Stimulated activated naive CD4-positive, alpha-beta T cell (primary cell): ENCODE results near the gene RNU6-7.

Source experiments
- DNase-seq, 6 experiments: peaks; one replicate each; lab custom pipeline; 2025; lab: John Stamatoyannopoulos, UW

RNU6-7 gene

DNA sequence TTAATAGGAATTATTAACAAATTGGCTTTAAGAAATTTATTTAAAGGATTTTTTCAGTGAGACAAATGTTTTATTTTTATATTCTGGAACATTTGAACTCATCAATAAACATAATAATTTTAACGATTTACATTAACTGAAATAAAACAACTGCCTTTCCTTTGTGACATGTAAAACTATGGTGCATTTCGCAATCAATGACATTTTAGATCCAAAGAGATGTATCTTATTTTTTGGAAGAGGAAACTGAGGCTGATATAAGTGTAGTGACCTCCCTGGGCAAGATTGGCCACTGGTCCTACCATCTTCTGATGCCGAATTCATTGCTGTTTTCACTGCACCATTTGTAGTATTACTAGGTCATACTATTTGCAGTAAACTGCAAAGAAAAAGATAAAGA is 3.7 kb downstream of the RNU6-7 start:
- no peak for DNase-seq

DNA sequence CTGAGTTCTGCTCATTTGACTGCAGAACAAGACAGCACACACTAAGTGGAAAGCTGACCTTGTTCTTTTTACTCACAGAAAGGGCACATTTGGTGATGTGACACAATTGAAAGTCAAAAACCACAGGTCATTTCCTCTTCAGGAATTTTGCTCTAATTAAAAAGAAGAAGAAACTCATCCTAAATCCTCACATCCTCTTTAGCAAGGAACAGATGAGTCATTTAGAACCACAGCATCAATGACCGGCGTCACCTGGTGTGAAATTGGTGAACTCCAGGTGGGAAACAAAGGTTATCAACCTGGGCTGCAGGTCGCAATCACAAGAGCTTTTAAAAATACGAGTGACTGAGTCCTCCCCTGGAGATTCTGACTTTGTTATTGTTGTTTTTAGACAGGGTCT is 4.1 kb downstream of the RNU6-7 start:
- no peak for DNase-seq

DNA sequence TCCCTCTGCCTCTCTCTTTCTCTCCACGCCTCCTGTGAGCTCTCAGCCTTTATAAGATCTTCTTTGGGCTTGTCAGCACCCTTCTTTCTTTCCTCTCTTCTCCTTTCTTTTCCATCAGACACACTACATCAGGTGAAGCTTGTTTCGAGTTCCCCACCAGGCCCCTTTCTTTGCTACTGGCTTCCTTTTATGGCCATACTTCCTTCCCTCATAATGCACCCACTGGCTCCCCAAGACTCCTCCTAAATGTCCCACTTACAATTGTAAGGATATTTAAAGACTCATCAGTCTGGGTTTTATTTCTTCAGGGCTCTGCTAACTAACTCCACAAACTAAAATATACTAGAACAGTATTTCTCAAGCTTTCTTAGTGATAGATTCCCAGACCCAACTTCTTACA is 4.7 kb downstream of the RNU6-7 start:
- no peak for DNase-seq

DNA sequence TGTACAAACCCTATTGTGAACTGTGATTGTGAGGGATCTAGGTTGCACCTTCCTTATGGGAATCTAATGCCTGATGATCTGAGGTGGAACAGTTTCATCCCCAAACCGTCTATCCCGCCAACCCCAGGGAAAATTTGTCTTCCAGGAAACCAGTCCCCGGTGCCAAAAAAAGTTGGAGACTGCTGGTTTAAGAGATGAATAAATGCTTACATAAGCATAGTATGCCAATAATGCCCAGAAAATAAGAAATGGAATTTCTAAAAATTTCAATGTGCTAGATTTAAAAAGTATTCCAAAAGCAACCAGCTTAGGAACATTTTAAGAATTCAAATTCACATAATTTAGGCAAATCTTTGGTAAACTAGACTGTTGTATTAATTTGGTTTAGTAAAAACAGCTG is 6.6 kb downstream of the RNU6-7 start:
- no peak for DNase-seq

DNA sequence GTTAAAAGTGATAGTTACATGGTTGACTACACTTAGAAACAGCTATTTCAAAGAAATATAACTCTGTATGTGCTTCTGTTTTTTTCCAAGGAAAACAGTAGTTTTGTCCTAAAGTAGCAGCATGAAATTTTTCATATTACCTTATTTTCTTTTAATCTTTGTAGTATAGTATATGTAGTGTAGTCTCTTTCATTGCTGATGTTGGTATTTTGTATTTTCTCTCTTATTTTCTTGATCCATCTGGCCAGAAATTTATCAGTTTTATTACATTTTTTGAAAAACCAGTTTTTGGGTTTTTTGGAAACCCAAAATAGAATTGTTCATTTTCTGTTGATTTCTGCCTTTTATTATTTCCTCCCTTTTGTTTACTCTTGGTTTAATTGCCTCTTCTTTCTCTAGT is 7.6 kb downstream of the RNU6-7 start:
- DNase-seq: no peak

DNA sequence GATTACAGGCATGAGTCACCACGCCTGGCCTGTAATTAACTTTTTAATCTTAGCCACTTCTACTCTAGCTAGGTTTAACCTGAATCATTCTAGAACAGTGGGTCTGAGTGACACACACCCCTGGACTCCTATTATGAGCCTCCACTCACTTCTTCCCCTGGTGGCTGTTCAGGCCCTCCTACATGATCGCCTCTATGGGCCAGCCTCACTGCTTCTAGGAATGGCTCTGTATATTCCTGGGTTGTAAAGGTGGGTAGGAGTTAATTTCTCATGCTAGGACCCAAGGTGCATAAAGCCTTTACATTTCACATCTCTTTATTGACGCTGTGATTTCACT is 9.2 kb downstream of the RNU6-7 start:
- no peak for DNase-seq

DNA sequence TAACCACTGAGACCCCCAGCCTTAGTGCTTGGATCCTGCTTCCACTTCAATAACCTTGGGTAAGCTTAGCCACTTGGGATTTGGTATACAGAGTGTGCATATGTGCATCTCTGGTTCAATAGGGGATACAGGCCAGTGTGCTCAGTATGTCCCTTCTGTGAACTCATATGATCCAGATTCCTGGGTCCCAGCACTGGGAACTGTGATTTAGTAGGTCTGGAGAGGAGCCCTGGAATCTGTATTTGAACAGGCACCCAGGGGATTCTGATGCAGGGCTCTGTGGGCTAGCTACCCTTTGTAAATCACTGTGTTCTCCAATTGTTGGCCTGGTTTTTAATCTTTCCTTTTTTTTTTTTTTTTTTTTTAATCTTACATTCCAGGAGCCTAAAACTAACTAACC is 11.0 kb downstream of the RNU6-7 start:
- DNase-seq: no peak

DNA sequence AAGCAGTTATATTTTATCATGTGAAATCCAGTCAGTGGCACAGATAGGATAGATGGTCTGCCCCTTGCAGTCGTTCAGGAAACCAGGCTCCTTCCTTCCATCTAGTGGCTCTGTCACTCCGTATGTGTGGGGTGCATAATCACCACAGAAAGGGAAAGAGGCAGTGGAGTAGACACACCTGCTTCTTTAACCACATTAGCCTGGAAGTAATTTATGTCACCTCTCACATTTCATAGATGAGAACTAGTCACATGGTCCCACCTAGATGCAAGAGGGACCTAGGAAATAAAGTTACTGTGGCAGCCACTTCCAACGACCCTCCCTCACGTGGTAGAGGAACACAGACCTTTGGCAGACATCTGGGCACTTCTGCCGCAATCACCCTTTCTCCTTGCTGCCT is 15.5 kb downstream of the RNU6-7 start:
- DNase-seq: no peak

DNA sequence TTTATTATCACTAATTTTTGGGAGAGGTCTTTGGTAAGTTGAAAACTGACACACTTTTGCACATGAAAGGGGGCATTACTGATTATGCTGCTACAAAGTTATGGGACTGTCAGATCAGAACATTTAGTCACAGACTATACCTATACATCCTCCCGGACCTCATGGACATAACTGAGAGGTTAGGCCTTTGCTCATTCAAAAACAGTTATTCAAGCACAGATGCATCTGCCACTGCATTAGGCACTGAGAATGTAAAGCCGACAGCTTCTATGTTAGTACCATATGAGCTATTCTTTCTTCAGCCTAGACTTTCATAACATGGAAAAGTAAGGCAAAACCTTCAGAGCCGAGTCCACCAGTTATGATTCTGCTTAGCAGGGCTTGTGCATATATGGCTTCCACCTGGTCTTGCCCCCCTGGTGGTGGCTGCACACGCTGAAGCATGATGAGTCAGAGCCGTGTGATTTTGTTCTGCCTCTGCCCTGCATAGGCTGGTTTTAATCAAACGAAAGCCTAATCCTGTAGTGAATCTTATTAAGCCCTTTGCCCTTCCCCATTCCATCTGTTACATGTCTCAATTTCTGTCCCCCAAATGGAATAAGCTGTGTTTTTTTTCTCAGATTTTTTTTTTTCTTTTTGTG is 23.0 kb downstream of the RNU6-7 start:
- peak in 1 of 6 experiments; percentile 7 for DNase-seq

DNA sequence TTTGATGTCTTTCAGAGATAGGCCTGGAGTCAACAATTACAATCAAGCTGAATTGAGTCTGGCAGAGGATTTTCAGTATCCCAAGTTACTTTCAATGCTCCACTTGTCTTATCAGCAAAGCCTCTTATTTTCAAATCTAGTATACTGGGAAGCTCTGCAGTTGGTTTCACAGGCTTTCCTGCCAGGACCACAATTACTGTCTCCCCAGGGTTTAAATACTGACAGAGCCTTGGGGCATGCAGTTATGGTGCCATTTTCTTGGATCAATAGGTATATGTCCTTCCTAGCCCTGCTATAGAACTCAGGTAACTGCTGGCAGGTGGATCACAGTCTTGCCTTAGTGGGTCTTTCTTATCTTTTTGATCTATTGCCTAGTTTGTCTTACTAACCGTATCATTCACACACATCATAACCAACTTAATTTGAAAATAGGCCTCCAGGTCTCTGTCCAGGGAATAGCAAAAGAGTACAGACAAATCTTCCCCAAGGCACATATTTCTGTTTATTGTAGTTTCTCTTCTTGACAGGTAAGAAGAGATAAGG is 23.6 kb downstream of the RNU6-7 start:
- DNase-seq: no peak

DNA sequence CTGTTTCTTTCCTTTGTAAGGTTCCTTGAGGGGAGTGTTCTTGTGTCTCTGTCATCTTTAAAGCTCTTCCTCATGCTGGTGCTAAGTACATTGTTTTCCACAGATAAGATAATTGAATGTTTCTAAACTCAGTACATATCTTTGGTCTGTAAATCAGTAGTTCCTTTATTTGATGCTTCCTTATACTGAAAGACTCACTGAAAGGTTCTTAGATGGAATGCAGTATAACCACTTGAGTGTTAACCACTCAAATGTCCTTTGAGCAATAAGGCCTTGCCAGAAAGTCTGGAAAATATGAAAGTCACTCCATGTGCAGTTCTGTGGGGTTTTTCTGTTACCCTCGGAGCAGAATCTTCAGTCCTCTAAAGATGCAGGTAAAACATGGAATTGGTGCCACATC is 24.2 kb downstream of the RNU6-7 start:
- no peak for DNase-seq

DNA sequence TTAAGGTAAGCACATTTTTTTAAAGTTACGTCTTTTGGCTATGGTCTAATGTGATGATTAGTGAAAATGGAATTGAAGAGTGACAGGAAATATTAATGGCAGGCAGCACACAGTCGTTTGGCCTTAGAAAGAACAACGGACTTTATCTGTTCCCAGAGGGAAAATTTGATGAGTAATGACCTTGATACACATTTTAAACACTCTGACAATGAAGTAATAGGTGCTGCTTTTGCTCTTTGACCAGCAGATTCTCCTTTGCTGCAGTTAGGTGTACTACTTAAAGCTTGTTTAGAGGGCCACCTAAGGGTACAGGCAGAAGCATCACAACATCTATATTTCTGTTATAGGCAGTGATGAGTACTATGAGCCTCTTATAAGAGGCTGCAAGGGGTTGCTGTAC is 28.3 kb downstream of the RNU6-7 start:
- DNase-seq: no peak

DNA sequence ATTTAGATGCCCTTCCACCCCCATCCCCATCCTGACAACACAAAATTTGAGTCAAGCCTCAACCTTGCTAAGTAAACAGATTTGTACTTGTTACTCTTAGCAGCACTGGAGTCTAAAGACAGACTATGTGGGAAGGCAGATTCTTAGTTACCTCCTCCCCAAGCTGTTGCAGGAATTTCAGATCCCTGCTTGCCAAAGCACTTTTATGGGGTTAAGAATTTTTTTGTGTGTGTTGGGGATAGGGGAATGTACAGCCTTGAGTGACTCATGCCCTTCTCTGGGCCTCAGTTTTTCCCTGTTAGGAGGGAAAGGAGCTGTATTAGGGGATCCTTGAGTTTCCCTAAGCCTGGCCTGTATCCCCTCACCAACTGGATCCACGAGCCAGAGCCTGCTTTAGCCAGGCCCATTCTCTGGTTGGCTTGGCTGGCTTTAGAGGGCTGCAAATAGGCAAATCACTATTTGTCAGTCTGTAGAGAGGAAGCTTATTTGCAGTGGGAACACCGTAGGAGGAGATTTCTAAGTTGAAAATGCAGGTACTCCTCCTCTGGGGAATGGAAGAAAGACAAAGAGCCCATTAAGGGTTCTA is 28.9 kb downstream of the RNU6-7 start:
- DNase-seq: no peak

DNA sequence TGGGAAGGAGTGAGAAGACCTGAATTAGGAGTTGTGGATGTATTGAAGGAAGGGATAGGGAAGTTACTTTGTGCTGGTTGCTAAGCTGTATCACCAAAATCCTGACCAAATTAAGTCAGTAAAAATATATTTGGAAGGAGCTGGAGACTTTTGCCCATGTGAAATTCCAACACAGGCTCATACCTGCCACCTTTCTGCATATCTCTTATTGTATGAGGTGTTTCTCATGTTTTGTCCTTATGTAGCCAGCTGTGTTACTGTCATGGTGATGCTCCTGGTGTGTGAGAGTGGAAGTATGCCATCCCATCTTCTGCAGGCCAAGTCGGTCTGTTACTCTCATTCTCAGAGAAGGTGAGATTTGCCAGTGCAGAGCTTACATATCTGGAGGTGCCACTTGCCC is 30.6 kb downstream of the RNU6-7 start:
- DNase-seq: no peak

DNA sequence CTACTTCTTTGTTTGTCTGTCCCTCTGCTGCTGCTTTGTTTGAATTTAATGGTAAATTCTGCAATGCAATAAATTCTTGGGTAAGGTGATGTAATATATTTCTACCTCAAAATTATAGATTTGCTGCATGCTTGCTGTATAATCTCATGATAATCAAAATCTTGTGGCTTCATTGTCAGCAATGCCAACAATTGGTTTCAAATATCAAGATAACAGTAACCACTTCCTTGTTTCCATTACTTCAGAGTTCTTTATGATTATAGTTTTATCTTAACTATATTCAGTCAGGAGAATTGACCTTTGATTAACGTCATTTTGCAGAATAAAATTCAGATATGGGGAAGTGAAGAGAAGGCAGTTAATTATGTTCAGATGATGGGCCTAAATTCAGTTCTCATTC is 31.4 kb downstream of the RNU6-7 start:
- DNase-seq: no peak

DNA sequence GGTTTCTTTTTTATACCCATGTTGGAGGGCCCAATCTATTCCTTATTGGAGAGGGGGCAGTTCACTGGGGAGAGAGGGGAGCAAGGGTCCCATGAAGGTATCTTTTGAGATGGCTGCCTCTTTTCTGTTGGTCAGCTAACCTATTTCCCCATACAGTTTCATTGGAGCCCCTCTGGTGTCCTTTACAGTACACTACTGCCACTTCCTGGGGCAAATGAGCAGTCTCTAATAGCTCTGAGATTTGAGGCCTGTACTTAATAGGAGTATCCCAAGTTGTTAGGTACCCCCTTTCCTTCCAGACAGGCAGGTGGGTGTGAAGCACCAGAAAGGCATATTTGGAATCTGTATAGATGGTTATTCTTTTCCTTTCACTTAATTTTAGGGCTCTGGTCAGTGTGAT is 42.6 kb downstream of the RNU6-7 start:
- DNase-seq: no peak

DNA sequence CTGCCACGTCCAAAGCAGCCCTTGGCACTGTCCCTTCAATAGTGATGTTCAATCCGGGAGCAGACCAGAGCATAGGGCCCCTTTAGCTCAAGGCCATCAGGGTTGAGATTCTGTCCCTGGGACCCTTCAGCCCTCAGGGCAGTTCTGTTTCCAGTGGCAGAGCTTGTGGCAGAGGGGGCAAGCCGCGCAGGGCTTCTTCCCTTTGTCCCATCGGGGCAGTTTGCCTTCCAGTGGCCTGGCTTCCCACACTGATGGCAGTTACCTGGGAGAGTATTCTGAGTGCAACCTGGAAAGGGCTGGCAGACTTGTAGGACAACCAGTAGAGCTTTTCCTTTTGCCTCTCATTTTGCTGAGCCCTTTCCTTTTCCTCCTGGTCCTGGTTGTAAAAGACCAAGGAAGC is 44.9 kb downstream of the RNU6-7 start:
- DNase-seq: no peak

DNA sequence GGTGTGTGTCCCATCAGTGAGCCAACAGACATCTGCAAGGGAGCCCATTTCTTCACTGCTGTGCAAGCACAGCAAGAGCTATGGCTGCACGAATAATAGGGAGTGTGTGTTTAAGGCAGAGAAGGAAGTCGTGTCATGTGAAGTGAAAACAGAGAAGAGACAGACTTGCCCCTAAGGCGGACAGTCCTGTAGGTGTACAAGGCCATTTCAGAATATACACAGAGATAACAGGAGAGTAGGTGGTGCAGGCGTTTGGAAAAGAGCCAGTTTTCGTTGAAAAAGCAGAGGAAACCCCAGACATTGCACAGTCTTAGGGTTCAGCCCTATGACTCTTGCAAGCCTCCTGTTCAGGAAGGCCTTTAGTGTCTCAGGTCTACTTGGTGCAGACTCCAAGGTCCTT is 47.5 kb downstream of the RNU6-7 start:
- no peak for DNase-seq

DNA sequence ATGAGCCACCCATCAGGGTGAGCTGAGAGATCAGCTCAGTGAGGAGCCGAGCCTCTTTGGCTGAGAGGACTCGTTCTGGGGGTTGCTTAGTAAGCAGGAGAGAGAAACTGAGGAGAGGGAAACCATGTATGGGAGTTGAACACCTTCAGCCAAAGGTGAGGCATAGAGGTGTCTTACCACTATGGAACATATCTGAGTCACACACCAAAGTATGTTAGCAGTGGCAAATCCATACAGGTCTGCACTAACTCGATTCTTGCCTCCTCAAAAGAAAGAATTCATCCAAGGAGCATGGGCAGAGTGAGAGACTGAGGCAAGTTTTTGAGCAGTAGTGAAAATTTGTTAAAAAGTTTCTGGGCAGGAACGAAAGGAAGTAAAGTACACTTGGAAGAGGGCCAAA is 47.9 kb downstream of the RNU6-7 start:
- no peak for DNase-seq

DNA sequence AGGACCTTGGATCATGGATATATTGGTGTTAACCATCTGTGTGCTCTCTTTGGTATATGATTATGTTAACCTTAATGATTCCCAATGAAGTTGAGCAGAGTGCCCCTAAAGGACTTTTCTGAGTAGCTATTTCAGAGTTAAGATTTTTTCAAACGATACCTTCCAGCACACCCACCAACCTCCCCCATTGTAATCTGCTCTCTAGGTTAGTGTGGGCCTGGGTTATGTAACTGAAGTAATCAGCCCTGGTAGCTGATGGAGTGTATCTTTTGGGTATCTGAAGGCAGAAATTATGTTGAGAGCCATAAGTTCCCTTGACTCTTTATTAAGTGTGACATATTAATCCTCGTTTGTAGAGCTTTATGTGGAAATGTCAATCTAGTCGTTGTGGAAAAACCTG is 48.8 kb downstream of the RNU6-7 start:
- DNase-seq: no peak

DNA sequence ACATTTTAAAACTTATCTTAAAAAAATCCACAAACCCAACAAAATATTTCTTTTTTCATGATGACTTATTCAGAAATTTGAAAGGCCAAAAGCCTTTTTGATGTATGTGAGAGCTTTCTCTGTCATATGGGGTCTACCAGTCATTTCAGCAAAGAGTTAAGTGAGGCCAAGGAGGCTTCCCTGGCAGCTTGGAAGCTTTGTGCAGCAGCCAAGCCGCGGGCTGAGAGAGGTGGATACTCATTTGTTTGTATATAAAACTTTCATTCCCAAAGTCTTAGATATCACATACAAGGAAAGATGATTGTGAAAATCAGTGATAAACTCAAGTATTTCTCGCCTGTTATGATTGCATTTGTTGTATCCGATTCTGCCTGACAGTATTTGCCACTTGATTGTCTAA is 49.7 kb downstream of the RNU6-7 start:
- DNase-seq: no peak
